GM19351 (cell line): ENCODE measurements around the gene PYCARD.

Experiments used
- ATAC-seq: cut with Tn5 transposase; IDR thresholded peaks from one replicate; pipeline ENCODE4 v1.9.1; 2021; ENCODE audit warnings: mild to moderate bottlenecking, moderate library complexity; ENCODE audit not compliant: unreplicated experiment

Gene PYCARD

DNA sequence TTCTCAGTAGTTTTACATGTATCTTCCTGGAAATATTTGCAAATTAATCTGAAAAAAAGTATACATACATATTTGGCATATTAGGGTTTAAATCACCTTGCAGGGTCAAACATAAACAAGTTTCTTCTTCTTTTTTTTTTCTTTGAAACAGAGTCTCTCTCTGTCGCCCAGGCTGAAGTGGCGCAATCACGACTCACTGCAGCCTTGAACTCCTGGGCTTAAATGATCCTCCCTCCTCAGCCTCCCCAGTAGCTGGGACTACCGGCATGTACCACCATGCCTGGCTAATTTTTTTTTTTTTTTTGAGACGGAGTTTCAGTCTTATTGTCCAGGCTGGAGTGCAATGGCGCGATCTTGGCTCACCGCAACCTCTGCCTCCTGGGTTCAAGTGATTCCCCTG lies 35.2 kb downstream of the PYCARD start:
- ATAC-seq = no peak

DNA sequence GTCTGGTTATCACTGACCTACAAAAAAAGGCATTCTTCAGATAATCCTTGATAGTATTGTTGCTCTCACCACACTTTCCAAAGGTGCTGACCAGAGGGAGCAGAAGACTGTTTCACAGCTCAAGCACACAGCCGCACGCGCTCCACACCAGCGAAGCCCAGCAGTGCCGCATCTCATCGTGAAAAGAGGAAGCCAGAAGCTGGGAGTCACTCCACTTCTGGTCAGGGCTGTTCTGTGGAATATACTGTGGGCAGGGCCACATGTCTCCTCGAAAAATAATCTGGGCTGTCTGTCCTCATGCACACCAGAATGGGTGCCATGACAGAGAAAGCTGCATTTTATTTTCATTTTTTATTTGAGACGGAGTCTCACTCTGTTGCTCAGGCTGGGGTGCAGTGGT lies 45.4 kb downstream of the PYCARD start:
- no peak for ATAC-seq
